ENCODE data around the gene TMEM8B. TPM values are rescaled to one million over a fixed set of nuclear protein-coding genes. Genes with fewer than 3 reads are reported as not detected.

Gene TMEM8B
- total and polyA plus RNA-seq, 2 of the 8 experiments (the other 6 are each of a cell fraction or from before 2014, with no cell fraction given) = 7.5 to 10.4 TPM

GRCh38 chr9:35795695-35796094 is 33.3 kb upstream of the TMEM8B start:
- H3K79me1 ChIP-seq (ENCODE audit: low read depth, low read length) = no peaks in the 10 kb centered on the region
- H3K4me1 ChIP-seq (replicated peaks in 1 of 4; ENCODE audit: control insufficient read depth in 3 of 4, insufficient read depth in 4 of 4, low read length in 3 of 4) = peaks cover 0 to 6% (median 4%) of the 10 kb centered on the region in 4 experiments; a peak in 5 of 7 replicates
- no peak overlapping the region for H3K4ac ChIP-seq (replicated peaks; ENCODE audit: insufficient read length, low read depth, low read length)
- no peak overlapping the region for H3K56ac ChIP-seq (replicated peaks; ENCODE audit: insufficient read length, low read depth, low read length)
- no peak overlapping the region for H4K91ac ChIP-seq (replicated peaks; ENCODE audit: insufficient read length, low read length)
- no peak overlapping the region for H2BK120ac ChIP-seq (replicated peaks; ENCODE audit: low read depth, low read length)
- H2BK5ac ChIP-seq (ENCODE audit: low read depth, low read length) = no peak overlapping the region
- no peak overlapping the region for H2AK5ac ChIP-seq (ENCODE audit: low read depth, low read length)
- no peak overlapping the region for H3K4me3 ChIP-seq (ENCODE audit: extremely low read depth in 1 of 4, insufficient read depth in 2 of 4, low read depth in 3 of 4, low read length in 4 of 4)
- FAIRE-seq (no peak), DNase-seq (ENCODE audit: low read depth in 1 of 2, low spot score in 2 of 2) (no peak)
- no peak overlapping the region for H4K5ac ChIP-seq (ENCODE audit: insufficient read length, low read depth, low read length)
- no peaks in the 10 kb centered on the region for H3K9me3 ChIP-seq (ENCODE audit: insufficient read depth in 2 of 2, low read depth in 1 of 2, low read length in 1 of 2)
- H3K9ac ChIP-seq (replicated peaks in 1 of 4; ENCODE audit: extremely low read depth in 1 of 4, low read depth in 3 of 4, low read length in 3 of 4) = no peak overlapping the region
- H3K27me3 ChIP-seq (replicated peaks in 1 of 4; ENCODE audit: control insufficient read depth in 3 of 4, extremely low read depth in 1 of 4, insufficient read depth in 3 of 4, low read length in 3 of 4) = peaks cover 0 to 7% (median 0%) of the 10 kb centered on the region in 4 experiments; a peak in 4 of 7 replicates
- H3K23me2 ChIP-seq (ENCODE audit: low read depth, low read length) = peaks cover 5% of the 10 kb centered on the region; the same call in 1 of the 2 replicates
- H3K79me2 ChIP-seq (ENCODE audit: control insufficient read depth in 1 of 2, insufficient read depth in 2 of 2, low read length in 2 of 2) = no peaks in the 10 kb centered on the region
- no peak overlapping the region for H2BK12ac ChIP-seq (ENCODE audit: low read depth, low read length)
- H2BK15ac ChIP-seq (ENCODE audit: low read length) = no peak overlapping the region
- H3K27ac ChIP-seq (ENCODE audit: low read depth, low read length) = no peak overlapping the region
- TF ChIP-seq SP2 (IDR thresholded peaks at IDR 0.05; ENCODE audit: low read length) (no peak), JUN (IDR thresholded peaks at IDR 0.05; ENCODE audit: low read depth, low read length) (no peak), KDM4A (IDR thresholded peaks at IDR 0.05; ENCODE audit: low read depth, low read length, severe bottlenecking) (no peak), SP4 (IDR thresholded peaks at IDR 0.05; ENCODE audit: low read length) (no peak), POLR2A (IDR thresholded peaks at IDR 0.05; ENCODE audit: control extremely low read depth in 1 of 2, low read depth in 2 of 2, low read length in 2 of 2) (no peak), SIX5 (IDR thresholded peaks at IDR 0.05; ENCODE audit: low read depth, low read length) (no peak), KDM5A (IDR thresholded peaks at IDR 0.05; ENCODE audit: low read length) (no peak), TAF1 (IDR thresholded peaks at IDR 0.05; ENCODE audit: low read depth, low read length) (no peak), TBP (IDR thresholded peaks at IDR 0.05; ENCODE audit: low read depth, low read length) (no peak), POU5F1 (IDR thresholded peaks at IDR 0.05; ENCODE audit: low read depth, low read length) (no peak), CREB1 (IDR thresholded peaks at IDR 0.05) (no peak), CHD1 (IDR thresholded peaks at IDR 0.05; ENCODE audit: low read depth, low read length) (no peak), CEBPB (IDR thresholded peaks at IDR 0.05; ENCODE audit: low read depth, low read length) (no peak), GTF2F1 (IDR thresholded peaks at IDR 0.05; ENCODE audit: borderline replicate concordance, low read depth, low read length) (no peak), SIN3A (conservative IDR thresholded peaks at IDR 0.05 in 1 of 2, IDR thresholded peaks at IDR 0.05 in 1 of 2; ENCODE audit: low read depth in 1 of 2, low read length in 2 of 2) (no peak)
- no peak overlapping the region for H3K23ac ChIP-seq (ENCODE audit: insufficient read length)
- H3K36me3 ChIP-seq (ENCODE audit: control insufficient read depth in 2 of 4, insufficient read depth in 4 of 4, low read length in 3 of 4) = peaks cover 0 to 4% (median 0%) of the 10 kb centered on the region in 4 experiments; a peak in 2 of 8 replicates
- ChIA-PET CTCF (ENCODE audit: partially characterized antibody) (interaction anchor here (1.2 to 2.3 kb wide), 7 partner anchors 10 to 107 kb away, joined by 3 to 12 read pairs (median 5); partner anchors contain the start of gene HINT2), POLR2A (ENCODE audit: partially characterized antibody) (no interaction called here)
- no peak overlapping the region for H4K8ac ChIP-seq (ENCODE audit: extremely low read depth, insufficient read depth, low read length)
- H2AFZ ChIP-seq (ENCODE audit: low read length) = no peak overlapping the region
- no peak overlapping the region for H3K4me2 ChIP-seq (ENCODE audit: insufficient read depth in 1 of 2, low read depth in 2 of 2, low read length in 2 of 2)
- H3K14ac ChIP-seq (ENCODE audit: insufficient read length) = no peak overlapping the region
- H3K18ac ChIP-seq (ENCODE audit: extremely low read depth, low read length) = no peak overlapping the region
- no peak overlapping the region for H2BK20ac ChIP-seq (ENCODE audit: low read length)
- H4K20me1 ChIP-seq (replicated peaks in 1 of 2; ENCODE audit: control insufficient read depth in 1 of 2, insufficient read depth in 2 of 2, low read length in 2 of 2) = peaks cover 0 to 2% of the 10 kb centered on the region in 2 experiments
